HepG2 (cell line): ENCODE data around the gene INAFM2. TPM values are rescaled to one million over a fixed set of nuclear protein-coding genes. Genes with fewer than 3 reads are reported as not detected.

Experiments used
- ASH2L ChIP-seq: fragments of 300-600, 200-600 bp; sonication (generic); IDR thresholded peaks from 2 replicates; pipeline ENCODE4 v1.7.0; 2017; ENCODE audit warnings: low read depth, mild to moderate bottlenecking, moderate library complexity, mixed read lengths, low read length; ENCODE audit not compliant: insufficient read length
- ATF7 ChIP-seq, 2 experiments: fragments of 450-650 bp in 1 of 2; sonication (generic) in 1 of 2; formaldehyde crosslinking in 1 of 2; IDR thresholded peaks; 2 replicates each; pipeline versions ENCODE4 v1.4.0 to v1.6.1; 2016 to 2020; ENCODE audit warnings: antibody characterized with exemption in 1 of 2, mild to moderate bottlenecking in 1 of 2, missing genetic modification reagents in 1 of 2
- BHLHE40 ChIP-seq: IDR thresholded peaks from 2 replicates; pipeline ENCODE4 v1.6.1; 2011; ENCODE audit warnings: low read length, improper control_type of control experiment
- DMAP1 ChIP-seq: IDR thresholded peaks from 2 replicates; pipeline ENCODE4 v1.6.1; 2016
- EP300 ChIP-seq, 3 experiments: sonication (generic) in 1 of 3; formaldehyde crosslinking in 1 of 3; IDR thresholded peaks; 2 replicates each; pipeline versions ENCODE4 v1.5.1 to v1.6.1; 2011 to 2020; ENCODE audit warnings: low read depth in 2 of 3, low read length in 2 of 3, borderline replicate concordance in 1 of 3, improper control_type of control experiment in 1 of 3, mild to moderate bottlenecking in 1 of 3, missing genetic modification reagents in 1 of 3, moderate library complexity in 1 of 3
- FOXK1 ChIP-seq: sonication (generic); formaldehyde crosslinking; IDR thresholded peaks from 2 replicates; pipeline ENCODE4 v1.4.0; 2020; ENCODE audit warnings: low read depth, missing genetic modification reagents, borderline replicate concordance
- JDP2 ChIP-seq: sonication (generic); formaldehyde crosslinking; IDR thresholded peaks from 2 replicates; pipeline ENCODE4 v1.8.1; 2022; ENCODE audit warnings: missing genetic modification reagents, borderline replicate concordance
- KDM2A ChIP-seq: sonication (generic); formaldehyde crosslinking; IDR thresholded peaks from 2 replicates; pipeline ENCODE4 v1.4.0; 2020; ENCODE audit warnings: low read depth, missing genetic modification reagents, borderline replicate concordance
- KLF12 ChIP-seq: sonication (generic); formaldehyde crosslinking; IDR thresholded peaks from 2 replicates; pipeline ENCODE4 v1.4.0; 2020; ENCODE audit warnings: missing genetic modification reagents, borderline replicate concordance
- MXD4 ChIP-seq: IDR thresholded peaks from 2 replicates; pipeline ENCODE4 v1.6.1; 2016; ENCODE audit warnings: mild to moderate bottlenecking, missing biosample characterization, missing genetic modification reagents
- SMYD3 ChIP-seq: sonication (generic); formaldehyde crosslinking; IDR thresholded peaks from 2 replicates; pipeline ENCODE4 v1.8.1; 2023; ENCODE audit warnings: mild to moderate bottlenecking, missing genetic modification reagents
- SNAPC5 ChIP-seq: sonication (generic); formaldehyde crosslinking; IDR thresholded peaks from 2 replicates; pipeline ENCODE4 v1.8.1; 2023; ENCODE audit warnings: mild to moderate bottlenecking, missing genetic modification reagents, borderline replicate concordance
- SOX13 ChIP-seq, 3 experiments: fragments of 450-650 bp in 1 of 3; sonication (generic) in 1 of 3; formaldehyde crosslinking in 1 of 3; IDR thresholded peaks in 2 of 3; conservative IDR thresholded peaks in 1 of 3; 2 replicates each; pipeline versions ENCODE4 v1.5.0 to v1.6.1; 2016 to 2020; ENCODE audit warnings: antibody characterized with exemption in 1 of 3, mild to moderate bottlenecking in 1 of 3, missing compliant biosample characterization in 1 of 3, missing genetic modification reagents in 1 of 3, moderate library complexity in 1 of 3
- ZNF101 ChIP-seq: sonication (generic); formaldehyde crosslinking; IDR thresholded peaks from 2 replicates; pipeline ENCODE4 v1.4.0; 2020; ENCODE audit warnings: mild to moderate bottlenecking, low read depth, missing genetic modification reagents, borderline replicate concordance
- ZNF256 ChIP-seq: sonication (generic); formaldehyde crosslinking; conservative IDR thresholded peaks from 2 replicates; pipeline ENCODE4 v1.4.0; 2020; ENCODE audit warnings: missing genetic modification reagents
- ZNF550 ChIP-seq: sonication (generic); formaldehyde crosslinking; IDR thresholded peaks from 2 replicates; pipeline ENCODE4 v1.4.0; 2020; ENCODE audit warnings: mild to moderate bottlenecking, missing genetic modification reagents, borderline replicate concordance
- ZNF607 ChIP-seq: sonication (generic); formaldehyde crosslinking; IDR thresholded peaks from 2 replicates; pipeline ENCODE4 v1.5.1; 2020; ENCODE audit warnings: missing genetic modification reagents, mild to moderate bottlenecking, borderline replicate concordance
- ZNF737 ChIP-seq: sonication (generic); formaldehyde crosslinking; IDR thresholded peaks from 2 replicates; pipeline ENCODE4 v1.5.0; 2020; ENCODE audit warnings: missing genetic modification reagents, mild to moderate bottlenecking, borderline replicate concordance
- polyA plus RNA-seq, 8 experiments: library from polyadenylated mRNA; depleted of rRNA in 3 of 8; stranded (reverse) in 7 of 8; unstranded in 1 of 8; fragments of >200 nt; fragmentation: Illumina TruSeq in 4 of 8; extraction: Trizol in 4 of 8; gene quantifications; 2 replicates each; pipeline versions ENCODE4 v1.2.1 to v1.2.3, GENCODE V29; 2011 to 2016; ENCODE audit warnings: low read depth in 4 of 8, missing spikeins in 1 of 8, mixed read lengths in 1 of 8; ENCODE audit not compliant: insufficient read depth in 1 of 8
- total RNA-seq, 5 experiments: library from RNA; depleted of rRNA; stranded (reverse); fragments of >200 nt; fragmentation: Illumina TruSeq; extraction: Trizol; gene quantifications; 2 replicates each; pipeline ENCODE4 v1.2.3, GENCODE V29; 2016; ENCODE audit warnings: low read depth in 1 of 5
- TF ChIP-seq, protein P1 (sequence below): sonication (generic); formaldehyde crosslinking; IDR thresholded peaks from 2 replicates; pipeline ENCODE4 v1.8.1; 2023; ENCODE audit warnings: mild to moderate bottlenecking, moderate library complexity, missing genetic modification reagents
- TF ChIP-seq, protein P2 (sequence below): sonication (generic); formaldehyde crosslinking; conservative IDR thresholded peaks from 2 replicates; pipeline ENCODE4 v1.8.0; 2022; ENCODE audit warnings: missing genetic modification reagents
- TF ChIP-seq, protein P3 (sequence below): IDR thresholded peaks from 2 replicates; pipeline ENCODE4 v1.6.1; 2016; ENCODE audit warnings: missing compliant biosample characterization, missing genetic modification reagents, borderline replicate concordance

INAFM2 gene
- total and polyA plus RNA-seq, 2 of the 13 experiments (the other 11 are each of a cell fraction or from before 2014, with no cell fraction given), result 5.5 to 6.5 TPM

GRCh38 chr15:40357723-40358470, 34.4 kb downstream of the INAFM2 start, which contains the start of gene DISP2 (continued):
- no peak for TF ChIP-seq ZNF101
- TF ChIP-seq ZNF256, result no peak; the same call in 1 of the 2 replicates
- no peak for TF ChIP-seq SOX13 (IDR thresholded peaks at IDR 0.05)
- no peak for TF ChIP-seq SOX13 (CRISPR knock-in tag; conservative IDR thresholded peaks at IDR 0.05 in 1 of 2, IDR thresholded peaks at IDR 0.05 in 1 of 2)
- no peak for TF ChIP-seq JDP2 (CRISPR knock-in tag)
- TF ChIP-seq, protein P1, sequence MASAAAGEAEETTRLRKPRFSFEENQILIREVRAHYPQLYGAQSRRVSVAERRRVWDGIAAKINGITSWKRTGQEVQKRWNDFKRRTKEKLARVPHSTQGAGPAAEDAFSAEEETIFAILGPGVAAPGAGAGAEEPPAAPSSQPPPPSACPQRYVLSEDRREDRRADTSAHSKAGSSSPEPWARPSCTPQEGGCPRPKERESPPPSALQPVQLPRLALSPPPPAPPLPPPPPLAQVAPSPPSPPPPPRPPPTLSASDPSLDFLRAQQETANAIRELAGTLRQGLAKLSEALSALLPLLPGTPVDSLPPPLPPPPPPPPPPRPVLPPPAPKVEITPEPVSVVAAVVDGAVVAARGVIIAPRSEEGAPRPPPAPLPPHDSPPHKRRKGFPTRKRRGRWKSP (CRISPR knock-in tag), result peak; percentile 79; the same call in 1 of the 2 replicates
- TF ChIP-seq, protein P2, sequence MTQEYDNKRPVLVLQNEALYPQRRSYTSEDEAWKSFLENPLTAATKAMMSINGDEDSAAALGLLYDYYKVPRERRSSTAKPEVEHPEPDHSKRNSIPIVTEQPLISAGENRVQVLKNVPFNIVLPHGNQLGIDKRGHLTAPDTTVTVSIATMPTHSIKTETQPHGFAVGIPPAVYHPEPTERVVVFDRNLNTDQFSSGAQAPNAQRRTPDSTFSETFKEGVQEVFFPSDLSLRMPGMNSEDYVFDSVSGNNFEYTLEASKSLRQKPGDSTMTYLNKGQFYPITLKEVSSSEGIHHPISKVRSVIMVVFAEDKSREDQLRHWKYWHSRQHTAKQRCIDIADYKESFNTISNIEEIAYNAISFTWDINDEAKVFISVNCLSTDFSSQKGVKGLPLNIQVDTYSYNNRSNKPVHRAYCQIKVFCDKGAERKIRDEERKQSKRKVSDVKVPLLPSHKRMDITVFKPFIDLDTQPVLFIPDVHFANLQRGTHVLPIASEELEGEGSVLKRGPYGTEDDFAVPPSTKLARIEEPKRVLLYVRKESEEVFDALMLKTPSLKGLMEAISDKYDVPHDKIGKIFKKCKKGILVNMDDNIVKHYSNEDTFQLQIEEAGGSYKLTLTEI (CRISPR knock-in tag), result no peak
- 0 out of 2 replicates have a peak, but pooled peaks have one; percentile 42 for TF ChIP-seq DMAP1 (CRISPR knock-in tag)
- TF ChIP-seq SNAPC5 (CRISPR knock-in tag), result no peak
- TF ChIP-seq ZNF550 (CRISPR knock-in tag), result no peak
- peak; percentile 51; the same call in 1 of the 2 replicates for TF ChIP-seq KDM2A (CRISPR knock-in tag)
- TF ChIP-seq ATF7 (IDR thresholded peaks at IDR 0.05), result no peak
- TF ChIP-seq ATF7 (CRISPR knock-in tag; IDR thresholded peaks at IDR 0.05), result no peak
- TF ChIP-seq, protein P3, sequence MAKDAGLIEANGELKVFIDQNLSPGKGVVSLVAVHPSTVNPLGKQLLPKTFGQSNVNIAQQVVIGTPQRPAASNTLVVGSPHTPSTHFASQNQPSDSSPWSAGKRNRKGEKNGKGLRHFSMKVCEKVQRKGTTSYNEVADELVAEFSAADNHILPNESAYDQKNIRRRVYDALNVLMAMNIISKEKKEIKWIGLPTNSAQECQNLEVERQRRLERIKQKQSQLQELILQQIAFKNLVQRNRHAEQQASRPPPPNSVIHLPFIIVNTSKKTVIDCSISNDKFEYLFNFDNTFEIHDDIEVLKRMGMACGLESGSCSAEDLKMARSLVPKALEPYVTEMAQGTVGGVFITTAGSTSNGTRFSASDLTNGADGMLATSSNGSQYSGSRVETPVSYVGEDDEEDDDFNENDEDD (CRISPR knock-in tag), result peak; percentile 56; the same call in 1 of the 2 replicates
- TF ChIP-seq ZNF737 (CRISPR knock-in tag), result no peak
- TF ChIP-seq EP300 (IDR thresholded peaks at IDR 0.05; ENCODE audit: low read depth in 2 of 2, low read length in 2 of 2), result no peak
- no peak for TF ChIP-seq EP300 (CRISPR knock-in tag; IDR thresholded peaks at IDR 0.05; ENCODE audit: borderline replicate concordance)
- TF ChIP-seq MXD4 (CRISPR knock-in tag), result peak; percentile 90; the same call in 1 of the 2 replicates
- no peak for TF ChIP-seq ASH2L
- no peak for TF ChIP-seq SMYD3 (CRISPR knock-in tag)
- TF ChIP-seq BHLHE40, result no peak
- 0 out of 2 replicates have a peak, but pooled peaks have one; percentile 44 for TF ChIP-seq ZNF607 (CRISPR knock-in tag)
- TF ChIP-seq KLF12 (CRISPR knock-in tag), result peak; percentile 40; the same call in 1 of the 2 replicates
- no peak for TF ChIP-seq FOXK1 (CRISPR knock-in tag)
